Fibroblast of lung (primary cell): Measurements from ENCODE around the gene MAPKAPK5. TPM values are rescaled to one million over a fixed set of nuclear protein-coding genes. Genes with fewer than 3 reads are reported as not detected.

ENCODE experiments used
- DNase-seq, 2 donors: peaks; one replicate each; pipeline versions ENCODE4 v3.0.0 to v3.0.0-alpha.2; 2010; ENCODE audit warnings: low read depth in 2 of 2
- H2AFZ ChIP-seq: 2 replicates; pipeline ENCODE4 v1.5.1; 2012; ENCODE audit warnings: low read length, control low read depth, inconsistent platforms
- H3K27ac ChIP-seq: 2 replicates; pipeline ENCODE4 v1.5.1; 2011; ENCODE audit warnings: low read length, control low read depth; ENCODE audit not compliant: insufficient read depth
- H3K27me3 ChIP-seq: 2 replicates; pipeline ENCODE4 v1.5.1; 2011; ENCODE audit warnings: mild to moderate bottlenecking, low read length; ENCODE audit not compliant: control insufficient read depth, insufficient read depth
- H3K36me3 ChIP-seq: 2 replicates; pipeline ENCODE4 v1.5.1; 2011; ENCODE audit warnings: low read length; ENCODE audit not compliant: control insufficient read depth, insufficient read depth
- H3K4me1 ChIP-seq: 2 replicates; pipeline ENCODE4 v1.5.1; 2011; ENCODE audit warnings: low read length; ENCODE audit not compliant: control insufficient read depth, insufficient read depth; ENCODE audit errors: extremely low read depth
- H3K4me2 ChIP-seq: 2 replicates; pipeline ENCODE4 v1.5.1; 2011; ENCODE audit warnings: low read length, control low read depth; ENCODE audit not compliant: insufficient read depth; ENCODE audit errors: extremely low read depth
- H3K4me3 ChIP-seq, 4 experiments: fragments of 200-600 bp in 1 of 4; sonication (generic) in 1 of 4; replicated peaks in 1 of 4; 2 replicates each; pipeline ENCODE4 v1.5.1; 2011 to 2016; ENCODE audit warnings: low read length in 4 of 4, low read depth in 3 of 4, mild to moderate bottlenecking in 3 of 4, control low read depth in 2 of 4, inconsistent platforms in 1 of 4, mixed read lengths in 1 of 4; ENCODE audit not compliant: insufficient read depth in 1 of 4; ENCODE audit errors: control extremely low read depth in 1 of 4
- H3K79me2 ChIP-seq: 2 replicates; pipeline ENCODE4 v1.5.1; 2012; ENCODE audit warnings: mild to moderate bottlenecking, low read length, inconsistent platforms; ENCODE audit not compliant: control insufficient read depth, insufficient read depth
- H3K9ac ChIP-seq: 2 replicates; pipeline ENCODE4 v1.5.1; 2011; ENCODE audit warnings: mild to moderate bottlenecking, low read length, control low read depth; ENCODE audit not compliant: insufficient read depth
- H3K9me3 ChIP-seq: 2 replicates; pipeline ENCODE4 v1.5.1; 2012; ENCODE audit warnings: low read depth, low read length; ENCODE audit not compliant: control insufficient read depth, insufficient read depth
- H4K20me1 ChIP-seq: 2 replicates; pipeline ENCODE4 v1.5.1; 2011; ENCODE audit warnings: low read length; ENCODE audit not compliant: control insufficient read depth, insufficient read depth; ENCODE audit errors: extremely low read depth
- EZH2 ChIP-seq: IDR thresholded peaks from 2 replicates; pipeline ENCODE4 v1.5.1; 2012; ENCODE audit warnings: low read length, control low read depth, mild to moderate bottlenecking; ENCODE audit errors: missing control alignments
- polyA plus RNA-seq, 2 donors: library from polyadenylated mRNA; depleted of rRNA in 1 of 2; stranded (reverse) in 1 of 2; unstranded in 1 of 2; fragments of >200 nt; gene quantifications; 2 replicates each; pipeline ENCODE4 v1.2.1, GENCODE V29; 2011 to 2012; ENCODE audit warnings: missing spikeins in 1 of 2
- total RNA-seq: library from RNA; depleted of rRNA; stranded (reverse); fragments of >200 nt; gene quantifications from 2 replicates; pipeline ENCODE4 v1.2.1, GENCODE V29; 2014
- TF ChIP-seq, protein P1 (sequence below), 2 donors: IDR thresholded peaks in 1 of 2; conservative IDR thresholded peaks in 1 of 2; 1 replicate in 1 of 2; 2 replicates in 1 of 2; pipeline ENCODE4 v1.5.1; 2011 to 2012; ENCODE audit warnings: low read length in 2 of 2, control low read depth in 1 of 2, inconsistent platforms in 1 of 2, low read depth in 1 of 2, mild to moderate bottlenecking in 1 of 2

MAPKAPK5 gene
- total and polyA plus RNA-seq, 2 donors (not counting 1 experiment from before 2014, with no cell fraction given), result 26.8 to 34.6 TPM

DNA sequence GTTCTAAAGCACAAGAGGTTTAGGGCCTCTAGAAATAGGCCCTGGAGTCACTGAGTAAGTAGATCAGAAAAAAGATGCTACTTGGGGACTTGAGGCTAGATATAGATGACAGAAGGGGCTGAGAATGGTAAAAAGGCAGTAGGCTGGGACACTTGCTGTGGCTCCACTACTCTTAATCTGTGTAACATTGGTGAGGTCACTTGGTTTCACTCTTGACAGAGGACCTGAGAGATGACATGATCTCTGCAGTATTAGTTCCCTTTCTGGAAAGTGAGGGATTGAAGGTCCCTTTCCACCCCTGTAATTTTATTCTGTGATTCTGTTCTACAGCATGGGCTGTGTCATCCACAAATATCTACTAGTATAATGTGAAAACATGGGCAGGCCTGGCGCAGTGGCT, 39.7 kb downstream of the MAPKAPK5 start:
- Histone ChIP-seq H3K4me1 (no peaks in the 10 kb centered on the region), H3K36me3 (peaks cover 13% of the 10 kb centered on the region), H3K79me2 (no peaks in the 10 kb centered on the region), H3K4me2 (no peak overlapping the region), H2AFZ (no peak overlapping the region), H3K9me3 (no peaks in the 10 kb centered on the region), H3K27ac (no peak overlapping the region), H3K4me3 (no peak overlapping the region), H3K9ac (no peak overlapping the region), H3K27me3 (no peaks in the 10 kb centered on the region), H4K20me1 (no peaks in the 10 kb centered on the region)
- TF ChIP-seq, protein P1, sequence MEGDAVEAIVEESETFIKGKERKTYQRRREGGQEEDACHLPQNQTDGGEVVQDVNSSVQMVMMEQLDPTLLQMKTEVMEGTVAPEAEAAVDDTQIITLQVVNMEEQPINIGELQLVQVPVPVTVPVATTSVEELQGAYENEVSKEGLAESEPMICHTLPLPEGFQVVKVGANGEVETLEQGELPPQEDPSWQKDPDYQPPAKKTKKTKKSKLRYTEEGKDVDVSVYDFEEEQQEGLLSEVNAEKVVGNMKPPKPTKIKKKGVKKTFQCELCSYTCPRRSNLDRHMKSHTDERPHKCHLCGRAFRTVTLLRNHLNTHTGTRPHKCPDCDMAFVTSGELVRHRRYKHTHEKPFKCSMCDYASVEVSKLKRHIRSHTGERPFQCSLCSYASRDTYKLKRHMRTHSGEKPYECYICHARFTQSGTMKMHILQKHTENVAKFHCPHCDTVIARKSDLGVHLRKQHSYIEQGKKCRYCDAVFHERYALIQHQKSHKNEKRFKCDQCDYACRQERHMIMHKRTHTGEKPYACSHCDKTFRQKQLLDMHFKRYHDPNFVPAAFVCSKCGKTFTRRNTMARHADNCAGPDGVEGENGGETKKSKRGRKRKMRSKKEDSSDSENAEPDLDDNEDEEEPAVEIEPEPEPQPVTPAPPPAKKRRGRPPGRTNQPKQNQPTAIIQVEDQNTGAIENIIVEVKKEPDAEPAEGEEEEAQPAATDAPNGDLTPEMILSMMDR (conservative IDR thresholded peaks at IDR 0.05 in 1 of 2, IDR thresholded peaks at IDR 0.05 in 1 of 2; ENCODE audit: low read depth in 1 of 2, low read length in 2 of 2), result no peak
- no peak for DNase-seq

DNA sequence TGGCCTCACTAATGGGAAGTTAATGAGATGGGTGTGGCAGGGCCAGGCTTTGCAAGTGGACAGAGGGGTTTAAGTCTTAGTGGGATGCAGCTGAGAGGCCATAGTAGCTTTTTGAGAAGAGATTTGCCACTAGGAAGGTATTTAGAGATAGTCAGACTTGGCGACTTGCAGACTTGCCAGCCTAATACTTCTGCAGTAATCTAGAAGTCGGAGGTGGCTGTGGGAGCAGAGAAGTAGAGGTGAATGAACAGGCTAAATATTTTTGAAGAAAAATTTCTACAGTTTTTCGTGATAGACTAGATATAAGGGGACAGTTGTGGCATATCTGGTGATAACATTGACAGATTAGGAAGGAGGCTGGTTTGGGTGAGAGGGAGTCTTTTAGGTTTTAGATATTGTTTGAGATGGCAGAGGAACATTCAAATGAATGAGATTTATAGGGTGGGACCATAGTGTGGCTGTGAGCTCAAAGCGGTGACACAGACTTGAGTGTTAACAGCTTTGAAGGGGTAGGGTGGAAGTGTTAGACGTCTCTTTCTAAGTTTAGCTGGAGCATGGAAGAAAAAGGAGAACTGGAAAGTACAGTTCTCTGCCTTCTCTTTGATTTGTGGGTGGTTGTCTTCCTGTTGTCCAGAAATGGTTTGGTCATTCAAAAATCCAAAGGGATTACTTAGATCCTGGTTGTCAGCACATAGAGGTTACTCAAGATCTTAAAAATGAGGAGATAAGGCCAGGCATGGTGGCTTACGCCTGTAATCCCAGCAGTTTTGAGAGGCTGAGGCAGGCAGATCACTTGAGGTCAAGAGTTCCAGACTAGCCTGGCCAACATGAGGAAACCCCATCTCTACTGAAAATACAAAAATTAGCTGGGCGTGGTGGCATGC, 44.9 kb downstream of the MAPKAPK5 start:
- H3K79me2 ChIP-seq, result no peaks in the 10 kb centered on the region

DNA sequence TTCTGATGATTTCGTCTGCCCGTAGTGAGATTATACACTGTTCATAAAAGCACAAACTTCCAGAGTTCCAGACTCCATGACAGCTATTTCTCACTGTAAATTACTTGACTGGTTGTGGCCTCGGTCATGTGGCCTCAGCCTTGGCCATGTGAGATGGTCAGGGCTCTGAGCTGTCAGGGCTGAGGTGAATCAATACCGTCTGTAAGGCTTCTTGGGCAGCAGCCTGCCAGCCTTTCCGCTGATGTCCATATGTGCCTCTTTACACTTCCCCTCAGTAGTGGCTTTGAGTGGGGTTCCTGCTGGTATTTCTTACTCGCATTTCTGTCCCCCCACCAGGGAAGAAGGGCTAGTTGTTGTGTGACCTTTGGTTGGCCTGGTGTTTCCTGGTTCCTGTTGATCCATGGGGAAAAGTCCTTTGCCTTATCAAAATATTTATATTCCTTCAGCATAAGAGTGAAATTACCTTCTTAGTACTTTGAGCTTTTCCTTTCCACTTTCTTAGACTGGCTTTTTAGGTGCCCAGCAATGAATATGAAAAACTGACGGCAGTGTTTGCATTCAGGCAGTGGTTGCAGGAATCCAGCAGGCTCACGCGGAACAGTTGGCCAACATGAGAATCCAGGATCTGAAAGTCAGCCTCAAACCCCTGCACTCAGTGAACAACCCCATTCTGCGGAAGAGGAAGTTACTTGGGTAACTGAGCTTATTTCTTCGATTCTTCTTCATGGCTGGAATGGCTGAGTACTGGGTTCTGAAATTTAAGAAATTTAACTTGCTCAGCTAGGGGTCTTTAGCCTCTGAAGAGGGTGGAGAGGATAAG, 46.1 kb downstream of the MAPKAPK5 start:
- Histone ChIP-seq H3K9ac (no peak overlapping the region), H3K9me3 (no peaks in the 10 kb centered on the region), H3K4me2 (no peak overlapping the region), H3K4me1 (no peaks in the 10 kb centered on the region), H3K79me2 (no peaks in the 10 kb centered on the region), H3K4me3 (no peak overlapping the region), H3K27me3 (no peaks in the 10 kb centered on the region), H2AFZ (no peak overlapping the region), H3K27ac (no peak overlapping the region), H3K36me3 (peaks cover 15% of the 10 kb centered on the region), H4K20me1 (no peaks in the 10 kb centered on the region)
- no peak for TF ChIP-seq EZH2
- TF ChIP-seq, protein P1 (conservative IDR thresholded peaks at IDR 0.05 in 1 of 2, IDR thresholded peaks at IDR 0.05 in 1 of 2; ENCODE audit: low read depth in 1 of 2, low read length in 2 of 2), result no peak
- DNase-seq, result no peak

More for the DNA sequence above, 44.9 kb downstream of the MAPKAPK5 start:
- Histone ChIP-seq H3K4me3 (no peak overlapping the region), H3K9me3 (no peaks in the 10 kb centered on the region), H3K27ac (no peak overlapping the region), H3K4me2 (no peak overlapping the region), H3K27me3 (no peaks in the 10 kb centered on the region), H4K20me1 (no peaks in the 10 kb centered on the region), H3K36me3 (peaks cover 17% of the 10 kb centered on the region), H2AFZ (no peak overlapping the region), H3K9ac (no peak overlapping the region), H3K4me1 (no peaks in the 10 kb centered on the region)
- TF ChIP-seq EZH2, result no peak
- TF ChIP-seq, protein P1 (conservative IDR thresholded peaks at IDR 0.05 in 1 of 2, IDR thresholded peaks at IDR 0.05 in 1 of 2; ENCODE audit: low read depth in 1 of 2, low read length in 2 of 2), result no peak
- DNase-seq, result no peak
